ENCODE measurements around the gene ANO1.

DNA sequence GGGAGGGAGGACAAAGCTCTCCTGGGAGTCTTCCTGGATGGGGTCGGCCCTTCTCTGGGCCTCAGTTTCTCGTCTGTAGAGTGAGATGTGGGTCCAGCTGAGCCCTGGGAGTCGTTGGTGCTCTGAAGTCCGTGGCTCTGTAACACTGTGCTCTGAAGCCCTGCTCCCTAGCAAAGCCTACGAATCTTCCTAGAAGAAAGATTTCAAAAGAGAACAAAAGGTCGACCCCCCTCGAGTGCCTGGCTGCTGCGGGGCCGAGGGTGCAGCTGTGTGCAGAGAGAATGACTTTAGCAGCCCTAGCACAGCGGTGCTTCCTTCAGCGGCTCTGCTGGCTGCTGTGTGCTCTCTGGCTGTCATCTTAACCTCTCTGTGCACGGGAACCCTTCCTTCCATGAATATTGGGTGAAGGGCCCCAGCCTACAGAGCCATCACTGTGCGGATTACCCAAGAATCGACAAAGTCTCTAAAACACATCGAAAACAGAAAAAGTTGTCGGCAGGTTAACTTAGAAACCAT is 10.7 kb downstream of the ANO1 start:
- TF ChIP-seq POLR2A (IDR thresholded peaks at IDR 0.05): no peak
- TF ChIP-seq, protein P1, sequence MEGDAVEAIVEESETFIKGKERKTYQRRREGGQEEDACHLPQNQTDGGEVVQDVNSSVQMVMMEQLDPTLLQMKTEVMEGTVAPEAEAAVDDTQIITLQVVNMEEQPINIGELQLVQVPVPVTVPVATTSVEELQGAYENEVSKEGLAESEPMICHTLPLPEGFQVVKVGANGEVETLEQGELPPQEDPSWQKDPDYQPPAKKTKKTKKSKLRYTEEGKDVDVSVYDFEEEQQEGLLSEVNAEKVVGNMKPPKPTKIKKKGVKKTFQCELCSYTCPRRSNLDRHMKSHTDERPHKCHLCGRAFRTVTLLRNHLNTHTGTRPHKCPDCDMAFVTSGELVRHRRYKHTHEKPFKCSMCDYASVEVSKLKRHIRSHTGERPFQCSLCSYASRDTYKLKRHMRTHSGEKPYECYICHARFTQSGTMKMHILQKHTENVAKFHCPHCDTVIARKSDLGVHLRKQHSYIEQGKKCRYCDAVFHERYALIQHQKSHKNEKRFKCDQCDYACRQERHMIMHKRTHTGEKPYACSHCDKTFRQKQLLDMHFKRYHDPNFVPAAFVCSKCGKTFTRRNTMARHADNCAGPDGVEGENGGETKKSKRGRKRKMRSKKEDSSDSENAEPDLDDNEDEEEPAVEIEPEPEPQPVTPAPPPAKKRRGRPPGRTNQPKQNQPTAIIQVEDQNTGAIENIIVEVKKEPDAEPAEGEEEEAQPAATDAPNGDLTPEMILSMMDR (IDR thresholded peaks at IDR 0.05): no peak
